Stimulated activated naive B cell treated with anti-CD40 and anti-IgM and Interleukin-4, amounts not matched to agents 10 μg/mL and 1 μg/mL and 100 μg/mL, for 72 hours (primary cell): ENCODE measurements around the gene FOLH1.
"Not testable (repeated sequence)": the region's sequence is repeated elsewhere in the genome, so short reads cannot be mapped to it uniquely, and the experiment has no call there.

Experiments used
- ATAC-seq, 2 donors: fragments of 150-1000 bp; cut with Tn5 transposase; replicated peaks; 2 replicates each; pipeline ENCODE4 v1.10.0; 2021; ENCODE audit warnings: moderate library complexity in 1 of 2
- DNase-seq: peaks from one replicate; pipeline ENCODE4 v3.0.0; 2021
- H3K27ac Mint-ChIP-seq: one replicate; pipeline ENCODE4 v1.8.0; 2022; ENCODE audit warnings: mild to moderate bottlenecking, mixed read lengths
- H3K27me3 Mint-ChIP-seq, 2 donors: one replicate each; pipeline ENCODE4 v1.8.0; 2022; ENCODE audit warnings: mixed read lengths in 2 of 2
- H3K36me3 Mint-ChIP-seq, 2 donors: one replicate each; pipeline ENCODE4 v1.8.0; 2022; ENCODE audit warnings: mixed read lengths in 2 of 2, mild to moderate bottlenecking in 1 of 2
- H3K4me1 Mint-ChIP-seq, 2 donors: one replicate each; pipeline ENCODE4 v1.8.0; 2022; ENCODE audit warnings: mixed read lengths in 2 of 2, mild to moderate bottlenecking in 1 of 2
- H3K4me3 Mint-ChIP-seq, 2 donors: one replicate each; pipeline ENCODE4 v1.8.0; 2022; ENCODE audit warnings: mild to moderate bottlenecking in 2 of 2, mixed read lengths in 2 of 2, moderate library complexity in 1 of 2
- H3K9me3 Mint-ChIP-seq, 2 donors: one replicate each; pipeline ENCODE4 v1.8.0; 2022; ENCODE audit warnings: mixed read lengths in 2 of 2, mild to moderate bottlenecking in 1 of 2

Gene FOLH1

DNA sequence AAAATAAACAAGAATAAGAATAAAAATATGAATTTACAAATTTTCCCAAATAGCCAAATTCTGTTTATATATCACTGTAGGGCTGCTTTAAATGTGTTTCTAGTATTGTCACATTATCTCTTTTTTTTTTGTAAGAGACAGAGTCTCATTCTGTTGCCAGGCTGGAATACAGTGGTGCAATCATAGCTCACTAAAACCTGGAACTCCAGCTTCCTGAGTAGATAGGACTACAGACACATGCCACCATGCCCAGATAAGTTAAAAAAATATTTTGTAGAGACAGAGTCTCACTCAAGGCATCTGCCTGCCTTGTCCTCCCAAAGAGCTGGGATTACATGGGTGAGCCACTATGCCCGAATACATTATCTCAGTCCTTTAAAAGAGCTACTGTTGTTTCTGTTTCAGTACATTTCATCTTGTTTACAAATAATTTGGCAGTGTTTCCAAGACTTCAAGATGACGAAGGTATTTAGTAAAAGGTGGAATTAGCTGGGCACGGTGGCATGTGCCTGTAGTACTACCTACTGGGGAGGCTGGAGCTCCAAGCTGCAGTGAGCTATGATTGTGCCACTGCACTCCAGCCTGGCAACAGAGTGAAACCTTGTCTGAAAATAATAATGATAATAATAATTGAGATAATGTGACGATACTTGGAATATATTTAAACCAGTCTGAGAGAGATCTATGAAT lies 6.0 kb downstream of the FOLH1 start:
- ATAC-seq, result no peak
- no peaks in the 10 kb centered on the region for H3K9me3 Mint-ChIP-seq

DNA sequence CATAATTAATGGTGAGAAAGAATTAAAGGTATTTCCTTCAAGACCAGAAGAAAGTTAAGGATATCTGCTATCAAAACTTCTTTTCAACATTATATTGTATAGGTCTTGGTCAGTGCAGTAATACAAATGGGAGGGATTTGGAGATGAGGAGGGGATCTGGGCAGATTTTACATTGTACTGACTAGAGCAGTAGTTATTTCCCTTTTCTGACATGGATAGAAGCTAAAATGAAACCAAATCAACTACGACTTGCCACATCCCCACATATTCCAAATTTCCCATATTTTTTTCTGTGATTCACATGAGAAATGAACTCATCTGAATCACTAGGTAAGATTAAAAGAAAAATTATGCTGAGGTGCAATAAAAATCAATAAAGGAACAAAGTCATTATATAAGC lies 11.6 kb downstream of the FOLH1 start:
- not testable (repeated sequence) for H3K36me3 Mint-ChIP-seq, H3K27me3 Mint-ChIP-seq, H3K4me3 Mint-ChIP-seq, DNase-seq, H3K4me1 Mint-ChIP-seq, H3K27ac Mint-ChIP-seq, ATAC-seq, H3K9me3 Mint-ChIP-seq

More for the DNA sequence above, 6.0 kb downstream of the FOLH1 start:
- DNase-seq, result no peak
- H3K27ac Mint-ChIP-seq, result no peak overlapping the region
- no peaks in the 10 kb centered on the region for H3K4me1 Mint-ChIP-seq
- no peak overlapping the region for H3K4me3 Mint-ChIP-seq
- H3K27me3 Mint-ChIP-seq, result peaks cover 5 to 6% of the 10 kb centered on the region in 2 donors
- no peaks in the 10 kb centered on the region for H3K36me3 Mint-ChIP-seq

DNA sequence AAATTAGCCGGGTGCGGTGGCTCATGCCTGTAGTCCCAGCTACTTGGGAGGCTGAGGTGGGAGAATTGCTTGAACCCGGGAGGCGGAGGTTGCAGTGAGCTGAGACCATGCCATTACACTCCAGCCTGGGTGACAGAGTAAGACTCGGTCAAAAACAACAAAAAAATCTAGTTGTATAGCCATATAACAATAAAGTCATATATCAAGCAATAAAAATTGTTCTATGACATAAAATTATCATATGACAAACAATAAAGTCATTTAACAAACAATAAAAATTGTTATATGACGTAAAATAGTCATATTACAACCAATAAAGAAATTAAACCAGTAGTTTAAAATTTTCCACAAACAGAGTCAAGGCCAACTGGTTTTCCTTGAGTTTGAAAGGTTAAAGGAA lies 12.4 kb downstream of the FOLH1 start:
- not testable (repeated sequence) for H3K4me3 Mint-ChIP-seq, DNase-seq, H3K36me3 Mint-ChIP-seq, H3K27ac Mint-ChIP-seq, H3K9me3 Mint-ChIP-seq, H3K4me1 Mint-ChIP-seq, ATAC-seq, H3K27me3 Mint-ChIP-seq

DNA sequence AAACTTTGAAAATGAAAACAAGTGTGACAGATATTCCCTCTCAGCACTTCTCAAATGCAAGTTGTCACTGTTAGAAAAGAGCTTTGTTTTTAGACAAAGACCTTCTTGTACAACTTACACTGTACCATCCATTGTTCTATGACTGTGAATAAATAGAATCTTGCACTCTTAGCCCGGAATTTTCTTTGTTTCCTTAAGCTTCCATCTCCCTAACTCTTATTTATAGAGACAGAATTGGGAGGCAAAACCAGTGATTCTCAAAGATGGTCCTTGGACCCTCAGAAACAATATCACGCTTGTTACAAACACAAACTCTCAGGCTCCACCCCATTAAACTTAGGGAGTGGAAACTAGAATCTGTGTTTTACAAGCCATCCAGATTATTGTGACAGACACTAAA lies 18.1 kb downstream of the FOLH1 start:
- H3K27ac Mint-ChIP-seq, H3K4me1 Mint-ChIP-seq, H3K27me3 Mint-ChIP-seq, H3K4me3 Mint-ChIP-seq, ATAC-seq, DNase-seq, H3K36me3 Mint-ChIP-seq, H3K9me3 Mint-ChIP-seq: not testable (repeated sequence)

DNA sequence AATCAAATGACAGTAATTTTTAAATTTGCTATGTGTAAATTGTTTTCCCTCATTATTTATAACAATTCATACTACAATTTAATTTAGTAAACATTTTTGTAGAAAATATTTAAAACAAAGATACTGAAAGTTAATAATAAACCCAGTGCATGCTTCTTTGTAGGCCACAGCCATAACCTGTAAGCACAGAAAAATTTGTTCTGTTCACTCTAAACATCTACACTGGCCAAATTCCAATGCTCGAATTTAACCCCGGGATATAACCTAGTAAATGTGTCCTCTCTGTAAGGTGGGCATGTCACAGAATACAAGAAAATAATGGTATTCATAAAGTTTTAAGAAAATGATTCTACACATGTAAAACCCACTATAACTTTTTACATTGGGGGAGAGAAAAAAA lies 22.2 kb downstream of the FOLH1 start:
- H3K36me3 Mint-ChIP-seq, H3K27me3 Mint-ChIP-seq, H3K9me3 Mint-ChIP-seq, DNase-seq, H3K27ac Mint-ChIP-seq, H3K4me3 Mint-ChIP-seq, ATAC-seq, H3K4me1 Mint-ChIP-seq: not testable (repeated sequence)

DNA sequence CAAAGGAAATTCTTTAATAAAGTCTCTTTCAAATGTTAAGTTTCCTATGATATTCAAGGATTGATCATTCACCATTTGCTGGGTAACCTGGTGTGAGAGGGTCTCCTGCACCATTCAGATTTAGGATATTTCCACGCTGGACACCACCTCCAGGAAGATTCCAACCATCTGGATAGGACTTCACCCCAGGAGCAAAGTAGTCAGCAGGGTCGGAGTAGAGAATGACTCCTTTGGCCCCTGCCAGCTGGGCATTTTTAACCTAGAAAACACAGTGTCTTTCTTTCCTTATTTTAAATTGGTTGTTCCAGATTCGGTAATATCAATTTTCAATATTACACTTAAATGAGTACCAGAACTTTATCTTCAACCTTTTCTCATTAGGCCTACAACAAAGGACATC lies 22.8 kb downstream of the FOLH1 start:
- not testable (repeated sequence) for H3K4me1 Mint-ChIP-seq, DNase-seq, H3K27me3 Mint-ChIP-seq

DNA sequence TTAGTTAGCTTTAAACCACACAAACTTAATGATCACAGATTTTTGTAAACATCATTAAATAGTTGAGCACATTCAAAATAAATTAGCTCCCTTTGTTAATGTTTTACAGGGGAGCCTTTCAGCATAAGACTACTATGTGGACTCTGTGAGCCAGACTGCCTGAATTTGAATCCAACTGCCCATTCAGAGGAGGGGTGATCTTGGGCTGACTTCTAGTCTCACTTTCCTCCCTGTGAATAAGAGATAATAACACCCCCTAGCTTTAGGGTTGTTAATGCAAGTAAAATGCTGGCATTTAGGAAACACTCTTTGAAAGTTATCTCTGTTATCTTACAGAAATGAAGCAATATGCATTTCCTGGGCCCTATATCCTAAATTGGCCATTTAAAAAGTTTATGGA lies 23.6 kb downstream of the FOLH1 start:
- H3K27me3 Mint-ChIP-seq, H3K4me1 Mint-ChIP-seq, H3K27ac Mint-ChIP-seq, H3K4me3 Mint-ChIP-seq, DNase-seq, H3K36me3 Mint-ChIP-seq, H3K9me3 Mint-ChIP-seq, ATAC-seq: not testable (repeated sequence)

More for the DNA sequence above, 22.8 kb downstream of the FOLH1 start:
- ATAC-seq, H3K4me3 Mint-ChIP-seq, H3K9me3 Mint-ChIP-seq, H3K36me3 Mint-ChIP-seq, H3K27ac Mint-ChIP-seq: not testable (repeated sequence)

DNA sequence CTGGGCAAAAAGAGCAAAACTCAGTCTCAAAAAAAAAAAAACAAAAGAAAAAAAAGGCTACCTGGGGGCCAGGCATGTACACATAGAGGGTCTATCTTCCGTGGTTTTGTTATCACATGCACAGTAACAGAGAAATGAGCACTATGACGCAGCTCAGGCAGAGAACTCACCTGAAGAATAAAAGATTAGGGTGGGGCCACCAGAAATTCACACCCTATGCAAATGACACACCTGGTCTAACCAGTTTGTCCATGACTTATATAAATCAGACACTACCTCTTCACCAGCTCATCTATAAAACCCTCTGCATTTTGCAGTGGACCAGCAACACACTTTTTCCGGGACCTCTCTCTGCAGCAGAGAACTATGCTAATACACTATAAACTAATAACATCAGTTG lies 30.5 kb downstream of the FOLH1 start:
- not testable (repeated sequence) for H3K36me3 Mint-ChIP-seq, H3K27ac Mint-ChIP-seq, H3K9me3 Mint-ChIP-seq, DNase-seq, H3K27me3 Mint-ChIP-seq, ATAC-seq, H3K4me1 Mint-ChIP-seq, H3K4me3 Mint-ChIP-seq

DNA sequence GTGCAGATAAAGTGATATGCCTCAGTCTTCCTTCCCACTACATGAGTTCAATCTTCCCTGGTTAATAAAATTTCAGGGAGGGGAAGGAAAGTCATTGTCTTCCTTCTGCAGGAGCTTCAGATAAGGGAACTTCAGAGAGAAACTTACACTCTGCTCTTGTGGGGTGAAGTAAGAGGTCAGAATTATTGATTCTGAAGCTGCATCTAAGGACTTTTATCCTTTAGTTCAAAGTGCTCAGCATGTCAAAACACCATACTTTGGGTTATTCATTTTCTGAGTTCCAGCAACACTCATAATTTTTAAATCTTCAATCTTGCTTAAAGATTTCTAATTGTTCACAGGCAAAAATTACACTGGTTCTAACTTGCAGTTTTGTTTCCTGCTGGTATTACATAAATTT lies 33.0 kb downstream of the FOLH1 start:
- not testable (repeated sequence) for H3K27ac Mint-ChIP-seq, H3K4me1 Mint-ChIP-seq, H3K4me3 Mint-ChIP-seq, H3K36me3 Mint-ChIP-seq, H3K27me3 Mint-ChIP-seq, ATAC-seq, DNase-seq, H3K9me3 Mint-ChIP-seq

DNA sequence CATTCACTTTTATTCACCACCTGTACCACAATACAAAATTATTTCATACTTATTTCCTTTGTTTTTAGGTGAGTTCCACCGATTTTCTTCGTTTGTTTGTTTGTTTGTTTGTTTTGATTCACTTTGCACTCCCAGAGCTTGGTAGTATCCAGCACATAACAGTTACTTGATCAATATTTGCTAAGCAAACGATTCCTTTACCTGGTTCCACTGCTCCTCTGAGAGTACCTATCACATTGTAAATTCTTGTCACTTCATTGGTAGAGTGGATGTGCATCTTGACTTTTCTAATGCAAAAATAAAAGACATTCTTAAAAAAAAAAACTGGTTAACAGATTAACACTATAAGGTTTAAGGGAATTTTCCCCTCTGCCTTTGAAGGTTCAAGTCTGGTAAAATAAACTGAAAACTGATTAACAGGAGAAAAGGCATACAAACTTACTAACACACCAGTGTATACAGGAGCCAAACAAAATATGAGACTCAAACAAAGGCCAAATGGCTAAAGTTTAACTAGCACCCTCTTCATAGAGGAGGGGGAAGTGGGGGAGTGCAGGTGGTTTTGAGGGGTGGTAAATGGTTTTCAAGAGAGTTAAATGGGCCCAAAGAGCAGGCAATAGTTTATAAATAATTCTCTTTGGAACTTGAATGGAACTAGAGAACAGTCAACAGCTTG lies 33.6 kb downstream of the FOLH1 start:
- H3K9me3 Mint-ChIP-seq, H3K4me1 Mint-ChIP-seq, H3K27me3 Mint-ChIP-seq, ATAC-seq, H3K4me3 Mint-ChIP-seq, H3K27ac Mint-ChIP-seq, H3K36me3 Mint-ChIP-seq, DNase-seq: not testable (repeated sequence)

DNA sequence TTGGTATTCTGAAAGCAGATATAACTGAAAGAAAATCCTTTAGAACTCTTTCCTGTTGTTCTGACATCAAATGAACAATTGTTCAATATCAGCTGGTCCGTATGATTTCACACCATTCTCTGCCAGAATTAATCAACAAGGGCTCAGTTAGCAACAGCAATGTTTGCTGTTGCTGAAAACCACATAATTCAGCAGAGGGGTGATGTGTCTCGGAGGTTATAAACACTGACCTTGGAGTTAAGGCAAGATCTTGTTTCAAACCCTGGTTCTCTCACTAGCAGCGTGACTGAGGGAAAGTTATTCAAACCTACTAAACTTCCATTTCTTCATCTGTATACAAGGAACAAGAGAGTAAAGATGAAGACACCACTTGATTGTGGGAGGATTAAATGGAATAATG lies 36.8 kb downstream of the FOLH1 start:
- H3K4me1 Mint-ChIP-seq, H3K4me3 Mint-ChIP-seq, H3K27me3 Mint-ChIP-seq, H3K27ac Mint-ChIP-seq, DNase-seq, ATAC-seq, H3K36me3 Mint-ChIP-seq, H3K9me3 Mint-ChIP-seq: not testable (repeated sequence)

DNA sequence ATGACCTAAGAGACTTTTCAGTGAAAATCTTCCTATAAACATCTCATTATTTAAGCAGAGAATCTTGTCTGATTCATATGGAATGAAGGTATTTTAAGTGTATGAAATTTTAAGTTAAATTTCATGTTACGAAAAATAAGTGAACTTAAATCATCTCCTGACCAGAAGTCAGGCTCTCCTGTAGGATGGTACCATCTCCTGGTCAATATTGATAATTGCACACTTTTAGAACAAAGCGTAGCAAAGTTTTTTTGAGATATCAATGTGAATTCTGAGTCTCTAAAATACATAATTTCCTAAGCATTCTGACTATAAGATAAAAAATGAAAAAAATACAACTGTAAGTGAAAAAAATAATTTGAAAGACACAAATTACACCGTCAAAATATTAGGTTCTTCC lies 38.8 kb downstream of the FOLH1 start:
- not testable (repeated sequence) for H3K36me3 Mint-ChIP-seq, H3K4me1 Mint-ChIP-seq, DNase-seq, ATAC-seq, H3K9me3 Mint-ChIP-seq, H3K4me3 Mint-ChIP-seq, H3K27ac Mint-ChIP-seq, H3K27me3 Mint-ChIP-seq

DNA sequence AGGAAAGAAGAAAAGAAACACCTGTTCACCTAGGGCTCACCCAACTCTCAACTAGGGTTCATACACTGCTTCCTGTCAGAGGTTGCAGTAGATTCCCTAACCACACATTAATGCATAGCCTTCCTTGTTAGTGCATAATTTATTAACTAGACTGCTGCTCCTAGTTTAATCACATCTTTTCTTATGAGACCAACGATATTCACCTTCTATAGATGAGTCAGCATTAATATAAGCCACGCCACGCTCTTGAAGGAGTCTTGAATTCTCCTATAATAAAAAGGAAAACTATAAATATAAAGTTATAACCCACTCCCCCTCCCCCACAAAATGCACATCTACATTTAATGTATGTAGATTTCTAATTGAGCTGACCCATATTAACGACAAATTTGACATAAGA lies 39.4 kb downstream of the FOLH1 start:
- not testable (repeated sequence) for H3K9me3 Mint-ChIP-seq, H3K27ac Mint-ChIP-seq, H3K4me3 Mint-ChIP-seq, DNase-seq, H3K4me1 Mint-ChIP-seq, H3K27me3 Mint-ChIP-seq, H3K36me3 Mint-ChIP-seq, ATAC-seq

DNA sequence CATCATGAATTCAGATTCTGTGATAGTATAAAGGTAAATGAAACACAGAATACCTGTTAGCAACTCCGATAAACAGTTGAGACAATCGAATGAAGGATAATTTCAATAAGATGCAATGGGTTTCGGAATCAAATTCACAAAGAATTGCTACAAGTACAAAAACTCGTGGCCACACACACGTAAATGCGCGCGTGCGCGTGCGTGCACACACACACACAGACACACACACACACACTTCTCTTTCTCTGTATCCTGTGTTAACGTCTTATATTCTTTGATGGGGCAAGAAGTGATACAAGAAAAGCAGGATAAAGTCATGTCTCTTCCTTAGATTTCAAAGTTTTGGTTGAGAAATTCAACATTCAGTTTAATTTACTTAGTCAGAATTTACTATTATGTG lies 57.2 kb downstream of the FOLH1 start:
- no peak for ATAC-seq
- DNase-seq, result no peak
- no peaks in the 10 kb centered on the region for H3K4me1 Mint-ChIP-seq
- H3K36me3 Mint-ChIP-seq, result no peaks in the 10 kb centered on the region
- H3K4me3 Mint-ChIP-seq, result no peak overlapping the region
- H3K27me3 Mint-ChIP-seq, result no peaks in the 10 kb centered on the region
- H3K9me3 Mint-ChIP-seq, result no peaks in the 10 kb centered on the region
- no peak overlapping the region for H3K27ac Mint-ChIP-seq

DNA sequence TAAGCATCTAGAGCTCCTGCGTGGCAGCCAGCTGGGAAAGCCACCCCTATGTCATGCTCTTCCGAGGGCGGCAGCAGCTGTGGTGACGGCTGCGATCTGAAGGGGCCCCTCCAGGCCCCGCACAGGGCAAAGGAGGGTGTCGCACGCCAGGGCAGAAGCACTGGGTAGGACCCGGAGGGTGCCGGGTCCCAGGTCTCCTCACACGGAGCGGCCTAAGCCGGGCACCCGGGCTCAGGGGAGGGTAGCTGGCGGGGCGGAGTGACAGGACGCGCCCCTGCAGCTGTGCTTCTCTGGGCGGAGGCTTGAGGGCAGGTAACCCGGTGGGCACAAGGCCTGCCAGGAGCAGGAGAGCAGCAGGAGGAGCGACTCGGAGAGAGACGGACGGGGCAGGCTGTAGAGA lies 106.0 kb downstream of the FOLH1 start:
- ATAC-seq, H3K4me1 Mint-ChIP-seq, H3K36me3 Mint-ChIP-seq, H3K27ac Mint-ChIP-seq, H3K9me3 Mint-ChIP-seq, H3K4me3 Mint-ChIP-seq, DNase-seq, H3K27me3 Mint-ChIP-seq: not testable (repeated sequence)
